K562 (cell line): Measurements from ENCODE around the gene RFNG. TPM values are rescaled to one million over a fixed set of nuclear protein-coding genes. Genes with fewer than 3 reads are reported as not detected.

Source experiments
- ARID4B ChIP-seq: sonication (generic); formaldehyde crosslinking; IDR thresholded peaks from 2 replicates; pipeline ENCODE4 v1.8.0; 2022; ENCODE audit warnings: mild to moderate bottlenecking, missing genetic modification reagents
- BCL6 ChIP-seq: fragments of 250-450 bp; sonication (Bioruptor Pico); IDR thresholded peaks from 2 replicates; pipeline ENCODE4 v1.4.0; 2020
- CHAMP1 ChIP-seq: fragments of 450-650 bp; IDR thresholded peaks from 2 replicates; pipeline ENCODE4 v1.6.1; 2016; ENCODE audit warnings: mild to moderate bottlenecking
- E2F3 ChIP-seq: fragments of 250-450 bp; sonication (Bioruptor Pico); IDR thresholded peaks from 2 replicates; pipeline ENCODE4 v1.4.0; 2020; ENCODE audit warnings: mild to moderate bottlenecking
- GATAD2A ChIP-seq: fragments of 450-650 bp; IDR thresholded peaks from 2 replicates; pipeline ENCODE4 v1.6.1; 2017
- HNRNPL ChIP-seq: fragments of 200-400 bp; formaldehyde crosslinking; IDR thresholded peaks from 2 replicates; pipeline ENCODE4 v1.6.1; 2017; ENCODE audit warnings: low read depth, mild to moderate bottlenecking, low read length
- MTA3 ChIP-seq: fragments of 450-650 bp; formaldehyde crosslinking; IDR thresholded peaks from 2 replicates; pipeline ENCODE4 v1.6.1; 2017; ENCODE audit warnings: mild to moderate bottlenecking, borderline replicate concordance
- NFIX ChIP-seq: fragments of 250-450 bp; sonication (Bioruptor Pico); IDR thresholded peaks from 2 replicates; pipeline ENCODE4 v1.4.0; 2020; ENCODE audit warnings: low read depth, mild to moderate bottlenecking, moderate library complexity
- RAD21 ChIP-seq, 2 experiments: fragments of 250-450 bp in 1 of 2; fragments of 450-650 bp in 1 of 2; sonication (Bioruptor Pico) in 1 of 2; formaldehyde crosslinking in 1 of 2; IDR thresholded peaks in 1 of 2; conservative IDR thresholded peaks in 1 of 2; 2 replicates each; pipeline versions ENCODE4 v1.4.0 to v1.8.0; 2020 to 2022; ENCODE audit warnings: mild to moderate bottlenecking in 2 of 2, moderate library complexity in 1 of 2
- RNF2 ChIP-seq: sonication (generic); IDR thresholded peaks from 2 replicates; pipeline ENCODE4 v1.6.1; 2016
- TCF15 ChIP-seq: fragments of 250-450 bp; sonication (Bioruptor Pico); IDR thresholded peaks from 2 replicates; pipeline ENCODE4 v1.8.0; 2022; ENCODE audit warnings: moderate library complexity, mild to moderate bottlenecking, inconsistent platforms
- TEAD4 ChIP-seq, 2 experiments: sonication (generic) in 1 of 2; formaldehyde crosslinking in 1 of 2; IDR thresholded peaks; 2 replicates each; pipeline versions ENCODE4 v1.6.1 to v1.8.0; 2012 to 2022; ENCODE audit warnings: borderline replicate concordance in 1 of 2, inconsistent platforms in 1 of 2, low read length in 1 of 2, mild to moderate bottlenecking in 1 of 2, missing genetic modification reagents in 1 of 2
- ZBTB1 ChIP-seq: sonication (generic); formaldehyde crosslinking; IDR thresholded peaks from 2 replicates; pipeline ENCODE4 v1.8.1; 2023; ENCODE audit warnings: missing genetic modification reagents, low read depth, mild to moderate bottlenecking, borderline replicate concordance
- ZNF436 ChIP-seq: fragments of 250-450, 450-650 bp; sonication (Bioruptor Pico); formaldehyde crosslinking; IDR thresholded peaks from 2 replicates; pipeline ENCODE4 v1.7.0; 2020; ENCODE audit warnings: mild to moderate bottlenecking
- ZNF592 ChIP-seq: fragments of 450-650 bp; IDR thresholded peaks from 2 replicates; pipeline ENCODE4 v1.6.1; 2017; ENCODE audit warnings: antibody characterized with exemption, mild to moderate bottlenecking
- polyA plus RNA-seq, 8 experiments: library from polyadenylated mRNA; depleted of rRNA in 4 of 8; stranded (reverse) in 5 of 8; unstranded in 3 of 8; fragments of >200 nt; fragmentation: Nextera tagmentation in 2 of 8; fragmentation: Illumina TruSeq in 1 of 8; extraction: Ambion mirVana in 2 of 8; extraction: Trizol in 1 of 8; gene quantifications; 2 replicates each; pipeline versions ENCODE4 v1.2.1 to v1.2.3, GENCODE V29; 2011 to 2014; ENCODE audit warnings: inconsistent platforms in 1 of 8, missing spikeins in 1 of 8
- total RNA-seq, 7 experiments: library from RNA; depleted of rRNA in 6 of 7; stranded (reverse); fragments of >200 nt in 6 of 7; fragmentation: Illumina TruSeq in 2 of 7; extraction: Trizol in 2 of 7; gene quantifications; 2 replicates each; pipeline versions ENCODE4 v1.2.1 to v1.2.3, GENCODE V29; 2011 to 2021; ENCODE audit warnings: low replicate concordance in 1 of 7

The RFNG gene
- total and polyA plus RNA-seq, 9 of the 15 experiments (the other 6 are each of a cell fraction or from before 2014, with no cell fraction given) = 0.32 to 32.8 (median 9.5) TPM

GRCh38 chr17:82097184-82097918 is 45.7 kb upstream of the RFNG start (continued):
- TF ChIP-seq ARID4B (CRISPR knock-in tag) (peak; percentile 30; the same call in 1 of the 2 replicates), BCL6 (CRISPR knock-in tag) (no peak), E2F3 (CRISPR knock-in tag) (no peak), TCF15 (CRISPR knock-in tag) (no peak), ZNF436 (CRISPR knock-in tag) (no peak), RNF2 (no peak), RAD21 (CRISPR knock-in tag; conservative IDR thresholded peaks at IDR 0.05 in 1 of 2, IDR thresholded peaks at IDR 0.05 in 1 of 2) (0 out of 4 replicates have a peak, but pooled peaks of 1 of the 2 experiments have one; percentile 4), MTA3 (peak; percentile 61; the same call in 1 of the 2 replicates), HNRNPL (peak; percentile 93), ZBTB1 (peak; percentile 20; the same call in 1 of the 2 replicates), ZNF592 (peak; percentile 42), CHAMP1 (no peak), GATAD2A (no peak), NFIX (CRISPR knock-in tag) (no peak), TEAD4 (IDR thresholded peaks at IDR 0.05; ENCODE audit: low read length) (no peak), TEAD4 (CRISPR knock-in tag; IDR thresholded peaks at IDR 0.05; ENCODE audit: borderline replicate concordance) (no peak; the same call in 1 of the 2 replicates)
